ENCODE results near the gene LHX3. TPM values are rescaled to one million over a fixed set of nuclear protein-coding genes. Genes with fewer than 3 reads are reported as not detected.

LHX3 gene
- polyA plus RNA-seq, 1 donor from 2014 or later: not detected

DNA sequence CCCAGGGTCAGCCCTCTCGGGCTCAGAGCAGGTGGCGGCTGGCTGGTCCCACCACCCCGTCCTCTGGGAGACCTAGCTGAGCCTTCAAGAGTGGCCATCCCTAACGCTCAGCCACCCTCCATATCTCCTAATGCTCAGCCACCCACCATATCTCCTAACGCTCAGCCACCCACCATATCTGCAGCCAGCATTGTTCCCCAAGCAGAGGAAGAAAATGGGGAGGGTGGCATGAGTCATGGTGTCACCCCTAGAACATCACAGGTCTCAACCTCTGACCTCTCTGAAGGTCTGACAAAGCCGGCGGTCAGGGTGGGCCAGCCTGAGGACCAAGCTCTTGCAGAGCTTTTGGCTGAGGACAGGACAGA lies 14.7 kb downstream of the LHX3 start:
- Histone ChIP-seq H3K4me2 (ENCODE audit: low read length) (no peak overlapping the region), H3K4me3 (ENCODE audit: low read length) (no peak overlapping the region), H4K20me1 (ENCODE audit: insufficient read depth) (no peaks in the 10 kb centered on the region), H3K9me3 (ENCODE audit: low read length) (no peaks in the 10 kb centered on the region), H3F3A (ENCODE audit: insufficient read depth, low read length, poor library complexity, severe bottlenecking) (no peaks in the 10 kb centered on the region), H3K9me2 (ENCODE audit: insufficient read depth, low read length) (no peaks in the 10 kb centered on the region), H3K36me3 (ENCODE audit: insufficient read depth, low read length) (no peaks in the 10 kb centered on the region), H3K79me2 (replicated peaks; ENCODE audit: insufficient read depth, low read length) (no peaks in the 10 kb centered on the region), H3K27me3 (ENCODE audit: insufficient read depth, low read depth, low read length) (peaks cover 49% of the 10 kb centered on the region), H3K27ac (ENCODE audit: low read length) (no peak overlapping the region), H2AFZ (ENCODE audit: low read depth, low read length) (no peak overlapping the region), H3K9ac (ENCODE audit: low read length) (no peak overlapping the region)
- no peak for TF ChIP-seq RAD21 (conservative IDR thresholded peaks at IDR 0.05)
- no peak for TF ChIP-seq EP300 (conservative IDR thresholded peaks at IDR 0.05; ENCODE audit: poor library complexity, severe bottlenecking)
- TF ChIP-seq, protein P1, sequence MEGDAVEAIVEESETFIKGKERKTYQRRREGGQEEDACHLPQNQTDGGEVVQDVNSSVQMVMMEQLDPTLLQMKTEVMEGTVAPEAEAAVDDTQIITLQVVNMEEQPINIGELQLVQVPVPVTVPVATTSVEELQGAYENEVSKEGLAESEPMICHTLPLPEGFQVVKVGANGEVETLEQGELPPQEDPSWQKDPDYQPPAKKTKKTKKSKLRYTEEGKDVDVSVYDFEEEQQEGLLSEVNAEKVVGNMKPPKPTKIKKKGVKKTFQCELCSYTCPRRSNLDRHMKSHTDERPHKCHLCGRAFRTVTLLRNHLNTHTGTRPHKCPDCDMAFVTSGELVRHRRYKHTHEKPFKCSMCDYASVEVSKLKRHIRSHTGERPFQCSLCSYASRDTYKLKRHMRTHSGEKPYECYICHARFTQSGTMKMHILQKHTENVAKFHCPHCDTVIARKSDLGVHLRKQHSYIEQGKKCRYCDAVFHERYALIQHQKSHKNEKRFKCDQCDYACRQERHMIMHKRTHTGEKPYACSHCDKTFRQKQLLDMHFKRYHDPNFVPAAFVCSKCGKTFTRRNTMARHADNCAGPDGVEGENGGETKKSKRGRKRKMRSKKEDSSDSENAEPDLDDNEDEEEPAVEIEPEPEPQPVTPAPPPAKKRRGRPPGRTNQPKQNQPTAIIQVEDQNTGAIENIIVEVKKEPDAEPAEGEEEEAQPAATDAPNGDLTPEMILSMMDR (IDR thresholded peaks at IDR 0.05; ENCODE audit: poor library complexity, severe bottlenecking): no peak
- no peak for TF ChIP-seq POLR2AphosphoS5 (IDR thresholded peaks at IDR 0.05)
- TF ChIP-seq MXI1 (conservative IDR thresholded peaks at IDR 0.05; ENCODE audit: poor library complexity, severe bottlenecking): no peak
- TF ChIP-seq SMC3 (conservative IDR thresholded peaks at IDR 0.05; ENCODE audit: poor library complexity): no peak
- no peak for TF ChIP-seq EZH2 (IDR thresholded peaks at IDR 0.05; ENCODE audit: borderline replicate concordance, insufficient read depth, low read length, poor library complexity, severe bottlenecking)
- TF ChIP-seq TAF1 (IDR thresholded peaks at IDR 0.05; ENCODE audit: low read depth): no peak
- TF ChIP-seq, protein P2, sequence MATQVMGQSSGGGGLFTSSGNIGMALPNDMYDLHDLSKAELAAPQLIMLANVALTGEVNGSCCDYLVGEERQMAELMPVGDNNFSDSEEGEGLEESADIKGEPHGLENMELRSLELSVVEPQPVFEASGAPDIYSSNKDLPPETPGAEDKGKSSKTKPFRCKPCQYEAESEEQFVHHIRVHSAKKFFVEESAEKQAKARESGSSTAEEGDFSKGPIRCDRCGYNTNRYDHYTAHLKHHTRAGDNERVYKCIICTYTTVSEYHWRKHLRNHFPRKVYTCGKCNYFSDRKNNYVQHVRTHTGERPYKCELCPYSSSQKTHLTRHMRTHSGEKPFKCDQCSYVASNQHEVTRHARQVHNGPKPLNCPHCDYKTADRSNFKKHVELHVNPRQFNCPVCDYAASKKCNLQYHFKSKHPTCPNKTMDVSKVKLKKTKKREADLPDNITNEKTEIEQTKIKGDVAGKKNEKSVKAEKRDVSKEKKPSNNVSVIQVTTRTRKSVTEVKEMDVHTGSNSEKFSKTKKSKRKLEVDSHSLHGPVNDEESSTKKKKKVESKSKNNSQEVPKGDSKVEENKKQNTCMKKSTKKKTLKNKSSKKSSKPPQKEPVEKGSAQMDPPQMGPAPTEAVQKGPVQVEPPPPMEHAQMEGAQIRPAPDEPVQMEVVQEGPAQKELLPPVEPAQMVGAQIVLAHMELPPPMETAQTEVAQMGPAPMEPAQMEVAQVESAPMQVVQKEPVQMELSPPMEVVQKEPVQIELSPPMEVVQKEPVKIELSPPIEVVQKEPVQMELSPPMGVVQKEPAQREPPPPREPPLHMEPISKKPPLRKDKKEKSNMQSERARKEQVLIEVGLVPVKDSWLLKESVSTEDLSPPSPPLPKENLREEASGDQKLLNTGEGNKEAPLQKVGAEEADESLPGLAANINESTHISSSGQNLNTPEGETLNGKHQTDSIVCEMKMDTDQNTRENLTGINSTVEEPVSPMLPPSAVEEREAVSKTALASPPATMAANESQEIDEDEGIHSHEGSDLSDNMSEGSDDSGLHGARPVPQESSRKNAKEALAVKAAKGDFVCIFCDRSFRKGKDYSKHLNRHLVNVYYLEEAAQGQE (IDR thresholded peaks at IDR 0.05; ENCODE audit: borderline replicate concordance): no peak

- Histone ChIP-seq H3K79me2 (replicated peaks; ENCODE audit: insufficient read depth, low read length) (no peaks in the 10 kb centered on the region), H3K4me2 (ENCODE audit: low read length) (no peak overlapping the region), H3F3A (ENCODE audit: insufficient read depth, low read length, poor library complexity, severe bottlenecking) (no peaks in the 10 kb centered on the region), H3K27me3 (ENCODE audit: insufficient read depth, low read depth, low read length) (peaks cover 43% of the 10 kb centered on the region), H4K20me1 (ENCODE audit: insufficient read depth) (no peaks in the 10 kb centered on the region), H3K4me3 (ENCODE audit: low read length) (no peak overlapping the region), H3K27ac (ENCODE audit: low read length) (no peak overlapping the region), H2AFZ (ENCODE audit: low read depth, low read length) (no peak overlapping the region), H3K9ac (ENCODE audit: low read length) (no peak overlapping the region), H3K9me3 (ENCODE audit: low read length) (no peaks in the 10 kb centered on the region), H3K36me3 (ENCODE audit: insufficient read depth, low read length) (no peaks in the 10 kb centered on the region), H3K9me2 (ENCODE audit: insufficient read depth, low read length) (no peaks in the 10 kb centered on the region)
- TF ChIP-seq EP300 (conservative IDR thresholded peaks at IDR 0.05; ENCODE audit: poor library complexity, severe bottlenecking) (no peak), RAD21 (conservative IDR thresholded peaks at IDR 0.05) (no peak), MXI1 (conservative IDR thresholded peaks at IDR 0.05; ENCODE audit: poor library complexity, severe bottlenecking) (no peak), TAF1 (IDR thresholded peaks at IDR 0.05; ENCODE audit: low read depth) (no peak), POLR2AphosphoS5 (IDR thresholded peaks at IDR 0.05) (no peak), EZH2 (IDR thresholded peaks at IDR 0.05; ENCODE audit: borderline replicate concordance, insufficient read depth, low read length, poor library complexity, severe bottlenecking) (no peak), SMC3 (conservative IDR thresholded peaks at IDR 0.05; ENCODE audit: poor library complexity) (no peak)
- TF ChIP-seq, protein P1 (IDR thresholded peaks at IDR 0.05; ENCODE audit: poor library complexity, severe bottlenecking): no peak
- TF ChIP-seq, protein P2 (IDR thresholded peaks at IDR 0.05; ENCODE audit: borderline replicate concordance): no peak
Observed at GRCh38 chr9:136189394-136190236, 15.3 kb downstream of the LHX3 start.
